22Rv1 (cell line): ENCODE measurements around the gene OR5M3.
A peak's percentile ranks its signal among the peaks of the same experiment; 100 is the strongest.

ENCODE experiments used
- ZFX ChIP-seq: fragments of 450-650 bp; IDR thresholded peaks from 2 replicates; pipeline ENCODE4 v1.6.1; 2017; ENCODE audit warnings: antibody characterized with exemption, borderline replicate concordance
- TF ChIP-seq, protein P1 (sequence below): fragments of 450-650 bp; IDR thresholded peaks from 2 replicates; pipeline ENCODE4 v1.5.1; 2017; ENCODE audit warnings: mild to moderate bottlenecking

DNA sequence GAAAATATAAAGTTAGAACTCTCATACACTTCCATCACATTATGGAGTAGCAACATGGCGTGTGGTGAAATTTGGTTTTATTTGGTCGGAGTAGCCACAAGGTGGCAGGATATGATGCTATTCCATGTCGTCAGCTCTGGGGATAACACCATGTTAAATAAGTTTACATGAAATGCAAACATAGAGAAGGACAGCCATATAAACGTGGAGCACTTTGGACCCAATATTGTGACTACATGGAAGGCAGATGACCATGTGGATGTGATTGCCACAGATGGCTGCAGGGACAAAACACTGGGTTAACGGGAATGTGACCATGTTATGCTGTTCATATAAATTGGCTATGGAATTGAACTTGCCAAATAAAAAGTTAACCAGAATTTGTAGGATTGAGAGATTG lies 48.9 kb upstream of the OR5M3 start:
- TF ChIP-seq, protein P1, sequence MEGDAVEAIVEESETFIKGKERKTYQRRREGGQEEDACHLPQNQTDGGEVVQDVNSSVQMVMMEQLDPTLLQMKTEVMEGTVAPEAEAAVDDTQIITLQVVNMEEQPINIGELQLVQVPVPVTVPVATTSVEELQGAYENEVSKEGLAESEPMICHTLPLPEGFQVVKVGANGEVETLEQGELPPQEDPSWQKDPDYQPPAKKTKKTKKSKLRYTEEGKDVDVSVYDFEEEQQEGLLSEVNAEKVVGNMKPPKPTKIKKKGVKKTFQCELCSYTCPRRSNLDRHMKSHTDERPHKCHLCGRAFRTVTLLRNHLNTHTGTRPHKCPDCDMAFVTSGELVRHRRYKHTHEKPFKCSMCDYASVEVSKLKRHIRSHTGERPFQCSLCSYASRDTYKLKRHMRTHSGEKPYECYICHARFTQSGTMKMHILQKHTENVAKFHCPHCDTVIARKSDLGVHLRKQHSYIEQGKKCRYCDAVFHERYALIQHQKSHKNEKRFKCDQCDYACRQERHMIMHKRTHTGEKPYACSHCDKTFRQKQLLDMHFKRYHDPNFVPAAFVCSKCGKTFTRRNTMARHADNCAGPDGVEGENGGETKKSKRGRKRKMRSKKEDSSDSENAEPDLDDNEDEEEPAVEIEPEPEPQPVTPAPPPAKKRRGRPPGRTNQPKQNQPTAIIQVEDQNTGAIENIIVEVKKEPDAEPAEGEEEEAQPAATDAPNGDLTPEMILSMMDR = peak; percentile 43; the same call in 1 of the 2 replicates
- TF ChIP-seq ZFX = no peak
